HL-60/S4 treated with retinoic acid at 250 ng/mL for 4 days and 3 days (cell line): Measurements from ENCODE around the gene HECTD2.
"Not testable (repeated sequence)": the region's sequence is repeated elsewhere in the genome, so short reads cannot be mapped to it uniquely, and the experiment has no call there.

ENCODE experiments used
- in situ Hi-C: fragments of 300-500 bp; cut with MboI; formaldehyde crosslinking; loops from 2 replicates; pipeline ENCODE4 v1.7.0; 2022; ENCODE audit warnings: low sequenced_read_pairs

HECTD2 gene

GRCh38 chr10:91411621-91412020, 1.5 kb downstream of the HECTD2 start:
- in situ Hi-C loops, result no loop called here

GRCh38 chr10:91412354-91413087, 2.4 kb downstream of the HECTD2 start:
- in situ Hi-C loops, result no loop called here

GRCh38 chr10:91415816-91416215, 5.7 kb downstream of the HECTD2 start:
- in situ Hi-C loops, result no loop called here

- in situ Hi-C loops, result no loop called here
Observed at GRCh38 chr10:91416339-91416855, 6.3 kb downstream of the HECTD2 start.

- in situ Hi-C loops, result no loop called here
Observed at GRCh38 chr10:91418416-91418815, 8.3 kb downstream of the HECTD2 start.

GRCh38 chr10:91420868-91421267, 10.7 kb downstream of the HECTD2 start:
- in situ Hi-C loops, result no loop called here

- in situ Hi-C loops, result no loop called here
Observed at GRCh38 chr10:91422915-91423314, 12.8 kb downstream of the HECTD2 start.

GRCh38 chr10:91424016-91424415, 13.9 kb downstream of the HECTD2 start:
- in situ Hi-C loops, result no loop called here

- in situ Hi-C loops, result no loop called here
Observed at GRCh38 chr10:91432175-91432574, 22.0 kb downstream of the HECTD2 start.

GRCh38 chr10:91433620-91434019, 23.5 kb downstream of the HECTD2 start:
- in situ Hi-C loops, result no loop called here

- in situ Hi-C loops, result no loop called here
Observed at GRCh38 chr10:91434041-91434440, 23.9 kb downstream of the HECTD2 start.

- in situ Hi-C loops, result no loop called here
Observed at GRCh38 chr10:91435241-91435640, 25.1 kb downstream of the HECTD2 start.

- in situ Hi-C loops, result not testable (repeated sequence)
Observed at GRCh38 chr10:91438228-91438627, 28.1 kb downstream of the HECTD2 start.

GRCh38 chr10:91444211-91445182, 34.4 kb downstream of the HECTD2 start:
- in situ Hi-C loops, result no loop called here

- in situ Hi-C loops, result no loop called here
Observed at GRCh38 chr10:91452063-91452462, 41.9 kb downstream of the HECTD2 start.

- in situ Hi-C loops, result no loop called here
Observed at GRCh38 chr10:91453535-91453934, 43.4 kb downstream of the HECTD2 start.

- in situ Hi-C loops, result not testable (repeated sequence)
Observed at GRCh38 chr10:91455135-91455534, 45.0 kb downstream of the HECTD2 start.

- in situ Hi-C loops, result no loop called here
Observed at GRCh38 chr10:91460681-91461080, 50.5 kb downstream of the HECTD2 start.

- in situ Hi-C loops, result no loop called here
Observed at GRCh38 chr10:91462423-91462822, 52.3 kb downstream of the HECTD2 start.

GRCh38 chr10:91464500-91464899, 54.4 kb downstream of the HECTD2 start:
- in situ Hi-C loops, result no loop called here

- in situ Hi-C loops, result no loop called here
Observed at GRCh38 chr10:91465261-91465660, 55.1 kb downstream of the HECTD2 start.

GRCh38 chr10:91467114-91467513, 57.0 kb downstream of the HECTD2 start:
- in situ Hi-C loops, result no loop called here
